ENCODE data around the gene CHPF2.

The CHPF2 gene

GRCh38 chr7:151252561-151252835, 20.2 kb downstream of the CHPF2 start:
- H3K56ac ChIP-seq (ENCODE audit: low read length) = peak overlapping the region; percentile 87
- WGBS (ENCODE audit: extremely low coverage, insufficient coverage, low lambda C conversion rate) = no CpG with 5 or more reads among the region's 9 CpGs
- H3K23ac ChIP-seq (ENCODE audit: low read length) = peak overlapping the region; percentile 59
- H3K79me1 ChIP-seq (ENCODE audit: low read length) = no peaks in the 10 kb centered on the region
- peak overlapping the region; percentile 51 for H3K4me3 ChIP-seq (ENCODE audit: low read length)
- H4K5ac ChIP-seq (ENCODE audit: low read length) = no peak overlapping the region
- peak overlapping the region; percentile 72 for H3K4me2 ChIP-seq (ENCODE audit: low read length)
- DNase-seq = no peak
- no peak overlapping the region for H2AK5ac ChIP-seq (ENCODE audit: low read length)
- peak overlapping the region; percentile 37 for H3K27ac ChIP-seq (ENCODE audit: low read depth, low read length)
- H3K4ac ChIP-seq (ENCODE audit: low read depth, low read length) = peak overlapping the region; percentile 56
- no peaks in the 10 kb centered on the region for H3K27me3 ChIP-seq (ENCODE audit: insufficient read depth, low read length, poor library complexity)
- peak overlapping the region; percentile 24 for H2BK5ac ChIP-seq (ENCODE audit: low read length)
- H3K36me3 ChIP-seq (ENCODE audit: control insufficient read depth, insufficient read depth, low read length) = no peaks in the 10 kb centered on the region
- no peak overlapping the region for H2BK120ac ChIP-seq (ENCODE audit: low read depth, low read length)
- H3K9ac ChIP-seq (ENCODE audit: low read length) = peak overlapping the region; percentile 62
- no peaks in the 10 kb centered on the region for H3K79me2 ChIP-seq (ENCODE audit: control insufficient read depth, insufficient read depth, low read length)
- H2BK15ac ChIP-seq (replicated peaks; ENCODE audit: low read depth) = no peak overlapping the region
- H3K4me1 ChIP-seq (ENCODE audit: control insufficient read depth, low read depth, low read length) = peaks cover 24% of the 10 kb centered on the region
- no peak overlapping the region for H4K8ac ChIP-seq (ENCODE audit: low read depth, low read length)
- H3K18ac ChIP-seq (ENCODE audit: low read length) = no peak overlapping the region

- no CpG with 5 or more reads among the region's 17 CpGs for WGBS (ENCODE audit: extremely low coverage, insufficient coverage, low lambda C conversion rate)
- Histone ChIP-seq H4K8ac (ENCODE audit: low read depth, low read length) (no peak overlapping the region), H3K56ac (ENCODE audit: low read length) (peak overlapping the region; percentile 87), H2BK120ac (ENCODE audit: low read depth, low read length) (no peak overlapping the region), H3K18ac (ENCODE audit: low read length) (no peak overlapping the region), H4K5ac (ENCODE audit: low read length) (no peak overlapping the region), H3K23ac (ENCODE audit: low read length) (no peak overlapping the region), H3K79me1 (ENCODE audit: low read length) (no peaks in the 10 kb centered on the region), H3K79me2 (ENCODE audit: control insufficient read depth, insufficient read depth, low read length) (no peaks in the 10 kb centered on the region), H3K4me2 (ENCODE audit: low read length) (peak overlapping the region; percentile 72), H3K9ac (ENCODE audit: low read length) (peak overlapping the region; percentile 62), H3K4ac (ENCODE audit: low read depth, low read length) (no peak overlapping the region), H2BK15ac (replicated peaks; ENCODE audit: low read depth) (no peak overlapping the region), H3K4me3 (ENCODE audit: low read length) (no peak overlapping the region), H2AK5ac (ENCODE audit: low read length) (no peak overlapping the region), H3K4me1 (ENCODE audit: control insufficient read depth, low read depth, low read length) (peaks cover 22% of the 10 kb centered on the region), H3K36me3 (ENCODE audit: control insufficient read depth, insufficient read depth, low read length) (no peaks in the 10 kb centered on the region), H3K27ac (ENCODE audit: low read depth, low read length) (no peak overlapping the region), H3K27me3 (ENCODE audit: insufficient read depth, low read length, poor library complexity) (no peaks in the 10 kb centered on the region), H2BK5ac (ENCODE audit: low read length) (no peak overlapping the region)
- peak; percentile 85 for DNase-seq
Observed at GRCh38 chr7:151252961-151253711, 20.9 kb downstream of the CHPF2 start.

- Histone ChIP-seq H2BK15ac (replicated peaks; ENCODE audit: low read depth) (no peak overlapping the region), H3K4ac (ENCODE audit: low read depth, low read length) (no peak overlapping the region), H3K9ac (ENCODE audit: low read length) (no peak overlapping the region), H2AK5ac (ENCODE audit: low read length) (no peak overlapping the region), H3K4me1 (ENCODE audit: control insufficient read depth, low read depth, low read length) (peaks cover 19% of the 10 kb centered on the region), H3K36me3 (ENCODE audit: control insufficient read depth, insufficient read depth, low read length) (no peaks in the 10 kb centered on the region), H3K4me3 (ENCODE audit: low read length) (no peak overlapping the region), H3K79me1 (ENCODE audit: low read length) (no peaks in the 10 kb centered on the region), H3K56ac (ENCODE audit: low read length) (no peak overlapping the region), H4K5ac (ENCODE audit: low read length) (no peak overlapping the region), H3K27ac (ENCODE audit: low read depth, low read length) (no peak overlapping the region), H2BK120ac (ENCODE audit: low read depth, low read length) (no peak overlapping the region), H3K79me2 (ENCODE audit: control insufficient read depth, insufficient read depth, low read length) (no peaks in the 10 kb centered on the region), H2BK5ac (ENCODE audit: low read length) (no peak overlapping the region), H4K8ac (ENCODE audit: low read depth, low read length) (no peak overlapping the region), H3K4me2 (ENCODE audit: low read length) (no peak overlapping the region), H3K23ac (ENCODE audit: low read length) (no peak overlapping the region), H3K27me3 (ENCODE audit: insufficient read depth, low read length, poor library complexity) (no peaks in the 10 kb centered on the region), H3K18ac (ENCODE audit: low read length) (no peak overlapping the region)
- no CpG with 5 or more reads among the region's 7 CpGs for WGBS (ENCODE audit: extremely low coverage, insufficient coverage, low lambda C conversion rate)
- DNase-seq = no peak
Observed at GRCh38 chr7:151254316-151254715, 22.0 kb downstream of the CHPF2 start.

GRCh38 chr7:151254851-151255250, 22.6 kb downstream of the CHPF2 start:
- no peaks in the 10 kb centered on the region for H3K27me3 ChIP-seq (ENCODE audit: insufficient read depth, low read length, poor library complexity)
- H2AK5ac ChIP-seq (ENCODE audit: low read length) = no peak overlapping the region
- H3K4me3 ChIP-seq (ENCODE audit: low read length) = no peak overlapping the region
- no peaks in the 10 kb centered on the region for H3K79me1 ChIP-seq (ENCODE audit: low read length)
- no peak overlapping the region for H3K4me2 ChIP-seq (ENCODE audit: low read length)
- H3K36me3 ChIP-seq (ENCODE audit: control insufficient read depth, insufficient read depth, low read length) = no peaks in the 10 kb centered on the region
- no peak overlapping the region for H3K9ac ChIP-seq (ENCODE audit: low read length)
- H3K79me2 ChIP-seq (ENCODE audit: control insufficient read depth, insufficient read depth, low read length) = no peaks in the 10 kb centered on the region
- H3K56ac ChIP-seq (ENCODE audit: low read length) = no peak overlapping the region
- H2BK5ac ChIP-seq (ENCODE audit: low read length) = no peak overlapping the region
- H2BK15ac ChIP-seq (replicated peaks; ENCODE audit: low read depth) = no peak overlapping the region
- H2BK120ac ChIP-seq (ENCODE audit: low read depth, low read length) = no peak overlapping the region
- H4K8ac ChIP-seq (ENCODE audit: low read depth, low read length) = no peak overlapping the region
- no CpG with 5 or more reads among the region's 11 CpGs for WGBS (ENCODE audit: extremely low coverage, insufficient coverage, low lambda C conversion rate)
- DNase-seq = no peak
- H3K23ac ChIP-seq (ENCODE audit: low read length) = no peak overlapping the region
- no peak overlapping the region for H3K18ac ChIP-seq (ENCODE audit: low read length)
- H4K5ac ChIP-seq (ENCODE audit: low read length) = no peak overlapping the region
- no peak overlapping the region for H3K27ac ChIP-seq (ENCODE audit: low read depth, low read length)
- H3K4ac ChIP-seq (ENCODE audit: low read depth, low read length) = no peak overlapping the region
- H3K4me1 ChIP-seq (ENCODE audit: control insufficient read depth, low read depth, low read length) = peaks cover 16% of the 10 kb centered on the region

- H3K9ac ChIP-seq (ENCODE audit: low read length) = no peak overlapping the region
- H3K23ac ChIP-seq (ENCODE audit: low read length) = no peak overlapping the region
- H3K4ac ChIP-seq (ENCODE audit: low read depth, low read length) = no peak overlapping the region
- no peaks in the 10 kb centered on the region for H3K79me1 ChIP-seq (ENCODE audit: low read length)
- no peak overlapping the region for H2AK5ac ChIP-seq (ENCODE audit: low read length)
- no peaks in the 10 kb centered on the region for H3K36me3 ChIP-seq (ENCODE audit: control insufficient read depth, insufficient read depth, low read length)
- no peak for DNase-seq
- no peaks in the 10 kb centered on the region for H3K79me2 ChIP-seq (ENCODE audit: control insufficient read depth, insufficient read depth, low read length)
- no peak overlapping the region for H3K4me3 ChIP-seq (ENCODE audit: low read length)
- H3K4me2 ChIP-seq (ENCODE audit: low read length) = no peak overlapping the region
- peaks cover 11% of the 10 kb centered on the region for H3K4me1 ChIP-seq (ENCODE audit: control insufficient read depth, low read depth, low read length)
- H3K56ac ChIP-seq (ENCODE audit: low read length) = no peak overlapping the region
- no peak overlapping the region for H2BK5ac ChIP-seq (ENCODE audit: low read length)
- no CpG with 5 or more reads among the region's 7 CpGs for WGBS (ENCODE audit: extremely low coverage, insufficient coverage, low lambda C conversion rate)
- H3K27ac ChIP-seq (ENCODE audit: low read depth, low read length) = no peak overlapping the region
- H3K27me3 ChIP-seq (ENCODE audit: insufficient read depth, low read length, poor library complexity) = no peaks in the 10 kb centered on the region
- H4K8ac ChIP-seq (ENCODE audit: low read depth, low read length) = no peak overlapping the region
- no peak overlapping the region for H4K5ac ChIP-seq (ENCODE audit: low read length)
- no peak overlapping the region for H2BK120ac ChIP-seq (ENCODE audit: low read depth, low read length)
- no peak overlapping the region for H2BK15ac ChIP-seq (replicated peaks; ENCODE audit: low read depth)
- H3K18ac ChIP-seq (ENCODE audit: low read length) = no peak overlapping the region
Observed at GRCh38 chr7:151255390-151255789, 23.1 kb downstream of the CHPF2 start.

Data from mesendoderm (in vitro differentiated cells).